HEK293T (cell line): ENCODE measurements around the gene CLDN7.

Experiments
- ARNT ChIP-seq: fragments of 450-650 bp; IDR thresholded peaks from 2 replicates; pipeline ENCODE4 v1.6.1; 2017; ENCODE audit warnings: mild to moderate bottlenecking
- L3MBTL2 ChIP-seq: fragments of 450-650 bp; conservative IDR thresholded peaks from 2 replicates; pipeline ENCODE4 v1.6.1; 2016; ENCODE audit warnings: mild to moderate bottlenecking
- NFRKB ChIP-seq: fragments of 450-650 bp; IDR thresholded peaks from 2 replicates; pipeline ENCODE4 v1.6.1; 2016; ENCODE audit warnings: mild to moderate bottlenecking, moderate library complexity
- SP1 ChIP-seq: fragments of 450-650 bp; IDR thresholded peaks from 2 replicates; pipeline ENCODE4 v1.6.1; 2017

GRCh38 chr17:7218166-7218565 lies 44.1 kb downstream of the CLDN7 start:
- TF ChIP-seq NFRKB (no peak), SP1 (no peak), ARNT (no peak), L3MBTL2 (no peak)
